Spleen (tissue), 7 donors: ENCODE results near the gene SPP1.

Experiments used
- CTCF ChIP-seq, 11 experiments: fragments of 200-600 bp in 7 of 11; fragments of 450-650 bp in 4 of 11; sonication (generic) in 4 of 11; IDR thresholded peaks in 8 of 11; conservative IDR thresholded peaks in 3 of 11; 1 replicate in 7 of 11; 2 replicates in 4 of 11; pipeline versions ENCODE4 v1.4.0 to v1.8.0; 2016 to 2021; ENCODE audit warnings: antibody characterized with exemption in 11 of 11, inconsistent platforms in 4 of 11, mild to moderate bottlenecking in 1 of 11
- POLR2A ChIP-seq, 3 donors: fragments of 450-650 bp; IDR thresholded peaks; one replicate each; pipeline ENCODE4 v1.5.1; 2017; ENCODE audit warnings: antibody characterized with exemption in 3 of 3, mild to moderate bottlenecking in 1 of 3
- POLR2AphosphoS5 ChIP-seq, 3 donors: sonication (generic); formaldehyde crosslinking; IDR thresholded peaks; one replicate each; pipeline ENCODE4 v1.5.1; 2017; ENCODE audit warnings: antibody characterized with exemption in 3 of 3
- donor health status: DM: no; HTN: no; CAD: no; lungs with moderate emphysema.
- donor health status: DM: no; HTN: no; CAD: no.
- donor health status: DM: no; HTN: no; CAD: no.

- no peak for TF ChIP-seq CTCF (IDR thresholded peaks at IDR 0.05 in 8 of 11, conservative IDR thresholded peaks at IDR 0.05 in 3 of 11)
- TF ChIP-seq POLR2A (IDR thresholded peaks at IDR 0.05), result no peak
- no peak for TF ChIP-seq POLR2AphosphoS5 (IDR thresholded peaks at IDR 0.05)
Measured at GRCh38 chr4:87947381-87948160, 27.9 kb upstream of the SPP1 start.
